Ascending aorta (tissue), 2 donors: Measurements from ENCODE around the gene VILL. TPM values are rescaled to one million over a fixed set of nuclear protein-coding genes. Genes with fewer than 3 reads are reported as not detected.

Experiments
- DNase-seq, 2 donors: peaks; one replicate each; pipeline ENCODE4 v3.0.0-alpha.2; 2019; ENCODE audit warnings: low spot score in 2 of 2
- H3K27ac ChIP-seq, 2 donors: fragments of 200-600 bp; sonication (generic); one replicate each; pipeline ENCODE4 v1.5.1; 2016 to 2017; ENCODE audit warnings: mild to moderate bottlenecking in 1 of 2
- H3K27me3 ChIP-seq: fragments of 200-600 bp; sonication (generic); one replicate; pipeline ENCODE4 v1.5.1; 2017
- H3K36me3 ChIP-seq, 2 donors: fragments of 200-600 bp; sonication (generic); one replicate each; pipeline ENCODE4 v1.5.1; 2016
- H3K4me1 ChIP-seq, 2 donors: fragments of 200-600 bp; sonication (generic); one replicate each; pipeline ENCODE4 v1.5.1; 2016 to 2017; ENCODE audit warnings: mild to moderate bottlenecking in 1 of 2
- H3K4me3 ChIP-seq, 2 donors: fragments of 200-600 bp; sonication (generic); one replicate each; pipeline ENCODE4 v1.5.1; 2016 to 2017; ENCODE audit warnings: mild to moderate bottlenecking in 1 of 2
- H3K9me3 ChIP-seq, 2 donors: fragments of 200-600 bp; sonication (generic); one replicate each; pipeline ENCODE4 v1.5.1; 2016
- CTCF ChIP-seq, 3 experiments: fragments of 200-600 bp in 2 of 3; fragments of 450-650 bp in 1 of 3; sonication (generic) in 2 of 3; IDR thresholded peaks; one replicate each; pipeline ENCODE4 v1.5.1; 2016 to 2019; ENCODE audit warnings: antibody characterized with exemption in 3 of 3, mild to moderate bottlenecking in 1 of 3, moderate library complexity in 1 of 3
- intact Hi-C: fragments of 100-400 bp; cut with DNase I; formaldehyde crosslinking; loops from one replicate; pipeline ENCODE4 v1.15.1; 2023
- total RNA-seq: library from RNA; depleted of rRNA; stranded (reverse); fragments of >200 nt; gene quantifications from one replicate; pipeline ENCODE4 v1.1.0, GENCODE V29; 2016

VILL gene
- total RNA-seq, 1 donor from 2014 or later: 6.3 TPM

- peak in 1 of 2 donors; percentile 2 for DNase-seq
- intact Hi-C loops: no loop called here
- Histone ChIP-seq H3K27ac (no peak overlapping the region), H3K9me3 (no peaks in the 10 kb centered on the region), H3K36me3 (peaks cover 0 to 5% of the 10 kb centered on the region in 2 donors), H3K27me3 (no peaks in the 10 kb centered on the region), H3K4me3 (no peak overlapping the region), H3K4me1 (peaks cover 0 to 14% of the 10 kb centered on the region in 2 donors)
- no peak for TF ChIP-seq CTCF (IDR thresholded peaks at IDR 0.05)
These were observed 9.8 kb downstream of the VILL start for GRCh38 chr3:38000242-38000916.

- Histone ChIP-seq H3K36me3 (peaks cover 0 to 5% of the 10 kb centered on the region in 2 donors), H3K4me3 (no peak overlapping the region), H3K27ac (no peak overlapping the region), H3K4me1 (peaks cover 0 to 14% of the 10 kb centered on the region in 2 donors), H3K9me3 (no peaks in the 10 kb centered on the region), H3K27me3 (no peaks in the 10 kb centered on the region)
- TF ChIP-seq CTCF (IDR thresholded peaks at IDR 0.05): no peak
- intact Hi-C loops: no loop called here
- peak in 1 of 2 donors; percentile 7 for DNase-seq
These were observed 10.4 kb downstream of the VILL start for GRCh38 chr3:38000965-38001455.

- peaks cover 0 to 14% of the 10 kb centered on the region in 2 donors for H3K4me1 ChIP-seq
These were observed 11.0 kb downstream of the VILL start for GRCh38 chr3:38001456-38002081.

GRCh38 chr3:38002291-38002876 lies 11.8 kb downstream of the VILL start:
- TF ChIP-seq CTCF (IDR thresholded peaks at IDR 0.05): no peak
- H3K4me1 ChIP-seq: peaks cover 0 to 14% of the 10 kb centered on the region in 2 donors
- peaks cover 9 to 14% of the 10 kb centered on the region in 2 donors for H3K36me3 ChIP-seq
- no peaks in the 10 kb centered on the region for H3K27me3 ChIP-seq
- H3K4me3 ChIP-seq: no peak overlapping the region
- DNase-seq: no peak
- no peak overlapping the region for H3K27ac ChIP-seq
- no peaks in the 10 kb centered on the region for H3K9me3 ChIP-seq
- intact Hi-C loops: no loop called here

More at GRCh38 chr3:38001456-38002081, 11.0 kb downstream of the VILL start:
- no peaks in the 10 kb centered on the region for H3K9me3 ChIP-seq
- peak in 1 of 2 donors; percentile 6 for DNase-seq
- TF ChIP-seq CTCF (IDR thresholded peaks at IDR 0.05): no peak
- intact Hi-C loops: no loop called here
- H3K27me3 ChIP-seq: no peaks in the 10 kb centered on the region
- H3K27ac ChIP-seq: no peak overlapping the region
- H3K4me3 ChIP-seq: no peak overlapping the region
- H3K36me3 ChIP-seq: peaks cover 5 to 7% of the 10 kb centered on the region in 2 donors

- intact Hi-C loops: loop anchor here (1.0 kb wide), 1 partner anchor 147 kb away; no protein-coding TSS in a partner anchor
- no peak overlapping the region for H3K4me3 ChIP-seq
- H3K4me1 ChIP-seq: peaks cover 0 to 12% of the 10 kb centered on the region in 2 donors
- H3K27ac ChIP-seq: peak overlapping the region in 1 of 2 donors; percentile 50
- DNase-seq: no peak
- no peaks in the 10 kb centered on the region for H3K27me3 ChIP-seq
- H3K36me3 ChIP-seq: peaks cover 15 to 19% of the 10 kb centered on the region in 2 donors
- no peak for TF ChIP-seq CTCF (IDR thresholded peaks at IDR 0.05)
- no peaks in the 10 kb centered on the region for H3K9me3 ChIP-seq
These were observed 12.4 kb downstream of the VILL start for GRCh38 chr3:38002940-38003339.
